A549 (cell line): ENCODE results near the gene ANP32E.

Experiments used
- TF ChIP-seq, protein P1 (sequence below): fragments of >200 bp; sonication (Bioruptor Twin); formaldehyde crosslinking; IDR thresholded peaks from 3 replicates; pipeline ENCODE4 v1.5.1; 2016
- TF ChIP-seq, protein P2 (sequence below): fragments of 200-600 bp; sonication (generic); IDR thresholded peaks from 2 replicates; pipeline ENCODE4 v1.6.1; 2016; ENCODE audit warnings: antibody characterized with exemption, mild to moderate bottlenecking, moderate library complexity

DNA sequence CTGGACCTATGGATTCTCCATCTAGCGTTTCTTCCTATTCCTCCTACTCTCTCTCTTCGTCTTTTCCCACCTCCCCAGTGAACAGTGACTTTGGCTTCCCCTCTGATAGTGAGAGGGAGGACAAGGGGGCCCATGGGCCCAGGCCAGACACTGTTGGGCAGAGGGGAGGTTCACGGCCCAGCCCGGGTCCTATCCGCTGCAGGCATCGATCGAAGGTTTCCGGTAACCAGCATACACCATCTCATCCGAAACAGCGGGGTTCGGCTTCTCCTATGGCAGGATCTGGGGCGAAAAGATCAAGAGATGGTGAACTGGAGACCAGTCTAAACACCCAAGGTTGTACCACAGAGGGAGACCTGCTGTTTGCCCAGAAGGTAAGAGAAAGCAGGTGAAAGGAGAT is 47.3 kb upstream of the ANP32E start:
- TF ChIP-seq, protein P1, sequence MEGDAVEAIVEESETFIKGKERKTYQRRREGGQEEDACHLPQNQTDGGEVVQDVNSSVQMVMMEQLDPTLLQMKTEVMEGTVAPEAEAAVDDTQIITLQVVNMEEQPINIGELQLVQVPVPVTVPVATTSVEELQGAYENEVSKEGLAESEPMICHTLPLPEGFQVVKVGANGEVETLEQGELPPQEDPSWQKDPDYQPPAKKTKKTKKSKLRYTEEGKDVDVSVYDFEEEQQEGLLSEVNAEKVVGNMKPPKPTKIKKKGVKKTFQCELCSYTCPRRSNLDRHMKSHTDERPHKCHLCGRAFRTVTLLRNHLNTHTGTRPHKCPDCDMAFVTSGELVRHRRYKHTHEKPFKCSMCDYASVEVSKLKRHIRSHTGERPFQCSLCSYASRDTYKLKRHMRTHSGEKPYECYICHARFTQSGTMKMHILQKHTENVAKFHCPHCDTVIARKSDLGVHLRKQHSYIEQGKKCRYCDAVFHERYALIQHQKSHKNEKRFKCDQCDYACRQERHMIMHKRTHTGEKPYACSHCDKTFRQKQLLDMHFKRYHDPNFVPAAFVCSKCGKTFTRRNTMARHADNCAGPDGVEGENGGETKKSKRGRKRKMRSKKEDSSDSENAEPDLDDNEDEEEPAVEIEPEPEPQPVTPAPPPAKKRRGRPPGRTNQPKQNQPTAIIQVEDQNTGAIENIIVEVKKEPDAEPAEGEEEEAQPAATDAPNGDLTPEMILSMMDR = no peak
- TF ChIP-seq, protein P2, sequence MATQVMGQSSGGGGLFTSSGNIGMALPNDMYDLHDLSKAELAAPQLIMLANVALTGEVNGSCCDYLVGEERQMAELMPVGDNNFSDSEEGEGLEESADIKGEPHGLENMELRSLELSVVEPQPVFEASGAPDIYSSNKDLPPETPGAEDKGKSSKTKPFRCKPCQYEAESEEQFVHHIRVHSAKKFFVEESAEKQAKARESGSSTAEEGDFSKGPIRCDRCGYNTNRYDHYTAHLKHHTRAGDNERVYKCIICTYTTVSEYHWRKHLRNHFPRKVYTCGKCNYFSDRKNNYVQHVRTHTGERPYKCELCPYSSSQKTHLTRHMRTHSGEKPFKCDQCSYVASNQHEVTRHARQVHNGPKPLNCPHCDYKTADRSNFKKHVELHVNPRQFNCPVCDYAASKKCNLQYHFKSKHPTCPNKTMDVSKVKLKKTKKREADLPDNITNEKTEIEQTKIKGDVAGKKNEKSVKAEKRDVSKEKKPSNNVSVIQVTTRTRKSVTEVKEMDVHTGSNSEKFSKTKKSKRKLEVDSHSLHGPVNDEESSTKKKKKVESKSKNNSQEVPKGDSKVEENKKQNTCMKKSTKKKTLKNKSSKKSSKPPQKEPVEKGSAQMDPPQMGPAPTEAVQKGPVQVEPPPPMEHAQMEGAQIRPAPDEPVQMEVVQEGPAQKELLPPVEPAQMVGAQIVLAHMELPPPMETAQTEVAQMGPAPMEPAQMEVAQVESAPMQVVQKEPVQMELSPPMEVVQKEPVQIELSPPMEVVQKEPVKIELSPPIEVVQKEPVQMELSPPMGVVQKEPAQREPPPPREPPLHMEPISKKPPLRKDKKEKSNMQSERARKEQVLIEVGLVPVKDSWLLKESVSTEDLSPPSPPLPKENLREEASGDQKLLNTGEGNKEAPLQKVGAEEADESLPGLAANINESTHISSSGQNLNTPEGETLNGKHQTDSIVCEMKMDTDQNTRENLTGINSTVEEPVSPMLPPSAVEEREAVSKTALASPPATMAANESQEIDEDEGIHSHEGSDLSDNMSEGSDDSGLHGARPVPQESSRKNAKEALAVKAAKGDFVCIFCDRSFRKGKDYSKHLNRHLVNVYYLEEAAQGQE = no peak
